H1 (cell line): ENCODE results near the gene EN1. TPM values are rescaled to one million over a fixed set of nuclear protein-coding genes. Genes with fewer than 3 reads are reported as not detected.

ENCODE experiments used
- SIN3A ChIP-seq, 2 experiments: IDR thresholded peaks in 1 of 2; conservative IDR thresholded peaks in 1 of 2; 2 replicates each; pipeline ENCODE4 v1.6.1; 2011 to 2012; ENCODE audit warnings: low read length in 2 of 2, improper control_type of control experiment in 1 of 2, low read depth in 1 of 2, mild to moderate bottlenecking in 1 of 2
- polyA plus RNA-seq, 7 experiments: library from polyadenylated mRNA; depleted of rRNA in 3 of 7; stranded (reverse) in 5 of 7; unstranded in 2 of 7; fragments of >200 nt in 5 of 7; fragments of 200-250 nt in 2 of 7; gene quantifications; 1 replicate in 5 of 7; 2 replicates in 1 of 7; 4 replicates in 1 of 7; pipeline versions ENCODE4 v1.2.1 to v1.2.3, GENCODE V29; 2011 to 2013; ENCODE audit warnings: missing spikeins in 2 of 7, mixed read lengths in 2 of 7
- total RNA-seq: library from RNA; stranded (reverse); fragmentation: NEBNext Ultra II Directional; extraction: Animal tissue kit (Norgen Biotek cat#: 25700); gene quantifications from 2 replicates; pipeline ENCODE4 v1.2.1, GENCODE V29; 2021

Gene EN1
- total and polyA plus RNA-seq, 2 of the 8 experiments (the other 6 are each of a cell fraction or from before 2014, with no cell fraction given): not detected

GRCh38 chr2:118881490-118882129, 34.2 kb upstream of the EN1 start (continued):
- TF ChIP-seq SIN3A (conservative IDR thresholded peaks at IDR 0.05 in 1 of 2, IDR thresholded peaks at IDR 0.05 in 1 of 2; ENCODE audit: low read depth in 1 of 2, low read length in 2 of 2): no peak
